B cell (primary cell): ENCODE measurements around the gene PBXIP1. TPM values are rescaled to one million over a fixed set of nuclear protein-coding genes. Genes with fewer than 3 reads are reported as not detected.
"Not testable (repeated sequence)": the region's sequence is repeated elsewhere in the genome, so short reads cannot be mapped to it uniquely, and the experiment has no call there.

Experiments used
- ATAC-seq: fragments of 200-7000 bp; cut with Tn5 transposase; one replicate; pipeline ENCODE4 v1.10.0; 2021; ENCODE audit warnings: low read depth, mild to moderate bottlenecking, moderate number of reproducible peaks, moderate library complexity
- CTCF ChIA-PET: fragments of 350-600 bp; sonication (Branson Sonifier 250); formaldehyde crosslinking; loops from one replicate; lab custom pipeline; 2021; ENCODE audit warnings: antibody characterized with exemption, inconsistent platforms; lab: Charles Lee
- POLR2A ChIA-PET: fragments of 350-600 bp; sonication (Branson Sonifier 250); formaldehyde crosslinking; loops from one replicate; lab custom pipeline; 2021; ENCODE audit warnings: antibody characterized with exemption; lab: Charles Lee
- DNase-seq: peaks from one replicate; pipeline ENCODE4 v3.0.0; 2013
- H2AFZ ChIP-seq: 2 replicates; pipeline ENCODE4 v1.6.1; 2012; ENCODE audit warnings: mild to moderate bottlenecking, low read depth, low read length; ENCODE audit not compliant: insufficient read depth, poor library complexity, severe bottlenecking
- H3K27ac ChIP-seq, 2 donors: 1 replicate in 1 of 2; 2 replicates in 1 of 2; pipeline ENCODE4 v1.5.1; 2012 to 2013; ENCODE audit warnings: low read length in 2 of 2, mild to moderate bottlenecking in 2 of 2, moderate library complexity in 1 of 2
- H3K27me3 ChIP-seq, 4 experiments: fragments of 200-600 bp in 1 of 4; sonication (generic) in 1 of 4; replicated peaks in 1 of 4; 1 replicate in 2 of 4; 2 replicates in 2 of 4; pipeline versions ENCODE4 v1.6.1 to v1.7.0; 2013 to 2016; ENCODE audit warnings: low read length in 3 of 4, mild to moderate bottlenecking in 2 of 4, mixed read lengths in 1 of 4, moderate library complexity in 1 of 4; ENCODE audit not compliant: insufficient read depth in 4 of 4, control insufficient read depth in 3 of 4; ENCODE audit errors: control extremely low read depth in 1 of 4
- H3K36me3 ChIP-seq, 2 experiments: replicated peaks in 1 of 2; 1 replicate in 1 of 2; 2 replicates in 1 of 2; pipeline versions ENCODE4 v1.6.1 to v1.7.1; 2013; ENCODE audit warnings: low read length in 1 of 2; ENCODE audit not compliant: insufficient read depth in 2 of 2, control insufficient read depth in 1 of 2; ENCODE audit errors: control extremely low read depth in 1 of 2, extremely low read depth in 1 of 2
- H3K4me1 ChIP-seq, 2 donors: fragments of 200-600 bp in 1 of 2; sonication (generic) in 1 of 2; 1 replicate in 1 of 2; 2 replicates in 1 of 2; pipeline versions ENCODE4 v1.5.1 to v1.6.1; 2013 to 2017; ENCODE audit warnings: low read length in 2 of 2; ENCODE audit not compliant: control insufficient read depth in 2 of 2, insufficient read depth in 2 of 2
- H3K4me2 ChIP-seq: replicated peaks from 2 replicates; pipeline ENCODE3; 2012; ENCODE audit warnings: mild to moderate bottlenecking, low read depth, low read length; ENCODE audit not compliant: poor library complexity, severe bottlenecking
- H3K4me3 ChIP-seq, 5 experiments: fragments of 200-600 bp in 1 of 5; sonication (generic) in 1 of 5; 1 replicate in 3 of 5; 2 replicates in 2 of 5; pipeline versions ENCODE4 v1.5.1 to v1.7.0; 2011 to 2016; ENCODE audit warnings: low read length in 4 of 5, mild to moderate bottlenecking in 4 of 5, low read depth in 2 of 5, control low read depth in 1 of 5, moderate library complexity in 1 of 5; ENCODE audit not compliant: insufficient read depth in 1 of 5; ENCODE audit errors: control extremely low read depth in 1 of 5, extremely low read depth in 1 of 5
- H3K79me2 ChIP-seq: fragments of 200-600 bp; sonication (generic); one replicate; pipeline ENCODE4 v1.6.0; 2016; ENCODE audit warnings: low read length; ENCODE audit not compliant: control insufficient read depth, insufficient read depth
- H3K9ac ChIP-seq: fragments of 200-600 bp; sonication (generic); 2 replicates; pipeline ENCODE4 v1.6.1; 2017; ENCODE audit warnings: mild to moderate bottlenecking, low read length, moderate library complexity
- H3K9me3 ChIP-seq, 3 donors: one replicate each; pipeline versions ENCODE4 v1.6.1 to v1.7.1; 2013; ENCODE audit warnings: low read length in 2 of 3; ENCODE audit not compliant: control insufficient read depth in 2 of 3, insufficient read depth in 1 of 3; ENCODE audit errors: control extremely low read depth in 1 of 3
- H4K20me1 ChIP-seq: 2 replicates; pipeline ENCODE4 v1.6.0; 2012; ENCODE audit warnings: mild to moderate bottlenecking, low read length; ENCODE audit not compliant: insufficient read depth, control insufficient read depth, poor library complexity, severe bottlenecking
- H3K27ac Mint-ChIP-seq: one replicate; pipeline ENCODE4 v1.8.0; 2021; ENCODE audit warnings: mixed read lengths
- H3K27me3 Mint-ChIP-seq: one replicate; pipeline ENCODE4 v1.8.0; 2021; ENCODE audit warnings: mixed read lengths
- H3K4me1 Mint-ChIP-seq: one replicate; pipeline ENCODE4 v1.8.0; 2021; ENCODE audit warnings: mixed read lengths
- H3K4me3 Mint-ChIP-seq: one replicate; pipeline ENCODE4 v1.8.0; 2021; ENCODE audit warnings: mixed read lengths
- H3K9me3 Mint-ChIP-seq: one replicate; pipeline ENCODE4 v1.8.0; 2022; ENCODE audit warnings: mixed read lengths; ENCODE audit not compliant: insufficient read depth
- CTCF ChIP-seq: fragments of 200-600 bp; IDR thresholded peaks from one replicate; pipeline ENCODE4 v1.8.0; 2022; ENCODE audit warnings: antibody characterized with exemption, mild to moderate bottlenecking
- EZH2 ChIP-seq: IDR thresholded peaks from 2 replicates; pipeline ENCODE4 v1.6.1; 2012; ENCODE audit warnings: borderline replicate concordance, low read depth, mild to moderate bottlenecking, moderate library complexity, low read length; ENCODE audit not compliant: insufficient read depth, poor library complexity, severe bottlenecking
- WGBS: methylation state at CpG from one replicate; pipeline ENCODE4 v1.1.5; 2013; ENCODE audit warnings: missing lambda C conversion rate; ENCODE audit not compliant: insufficient coverage; 5-methylcytosine and 5-hydroxymethylcytosine counted together
- intact Hi-C: fragments of 100-400 bp; cut with micrococcal nuclease; formaldehyde crosslinking; loops from one replicate; pipeline ENCODE4 v1.10.0; 2022
- polyA plus RNA-seq: library from polyadenylated mRNA; depleted of rRNA; stranded (reverse); fragments of >200 nt; gene quantifications from 2 replicates; pipeline ENCODE4 v1.2.3, GENCODE V29; 2012
- total RNA-seq, 2 donors: library from RNA; stranded (reverse); fragments of 120-200 nt in 1 of 2; gene quantifications; 1 replicate in 1 of 2; 2 replicates in 1 of 2; pipeline versions ENCODE4 v1.2.3 to v1.2.4, GENCODE V29; 2013 to 2022

Gene PBXIP1
- total and polyA plus RNA-seq, 2 donors (not counting 1 experiment from before 2014, with no cell fraction given) = 77.6 to 212 TPM

DNA sequence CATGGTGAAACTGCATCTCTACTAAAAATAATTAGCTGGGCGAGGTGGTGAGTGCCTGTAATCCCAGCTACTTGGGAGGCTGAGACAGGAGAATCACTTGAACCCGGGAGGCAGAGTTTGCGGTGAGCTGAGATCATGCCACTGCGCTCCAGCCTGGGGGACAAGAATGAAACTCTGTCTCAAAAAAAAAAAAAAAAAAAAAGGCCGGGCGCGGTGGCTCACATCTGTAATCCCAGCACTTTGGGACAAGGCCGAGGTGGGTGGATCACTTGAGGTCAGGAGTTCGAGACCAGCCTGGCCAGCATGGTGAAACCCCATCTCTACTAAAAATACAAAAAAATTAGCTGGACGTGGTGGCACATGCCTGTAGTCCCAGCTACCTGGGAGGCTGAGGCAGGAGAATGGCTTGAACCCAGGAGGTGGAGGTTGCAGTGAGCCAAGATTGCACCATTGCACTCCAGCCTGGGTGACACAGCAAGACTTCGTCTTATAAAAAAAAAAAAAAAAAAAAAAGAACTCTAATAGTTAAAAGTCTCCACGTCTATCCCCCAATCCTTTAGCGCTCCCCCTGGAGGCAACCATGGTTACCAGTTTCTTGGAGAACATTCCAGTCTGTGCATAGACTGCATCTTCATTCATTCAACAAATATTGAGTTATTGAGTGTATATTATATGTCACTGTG is 39.5 kb upstream of the PBXIP1 start:
- H3K27me3 Mint-ChIP-seq, ATAC-seq, H4K20me1 ChIP-seq, H3K4me3 ChIP-seq, H3K4me3 Mint-ChIP-seq, H3K79me2 ChIP-seq, H3K9ac ChIP-seq, H3K27me3 ChIP-seq, H3K9me3 ChIP-seq, H3K4me2 ChIP-seq, H2AFZ ChIP-seq, H3K27ac Mint-ChIP-seq, intact Hi-C loops, H3K27ac ChIP-seq, H3K9me3 Mint-ChIP-seq: not testable (repeated sequence)
- peak; percentile 22 for DNase-seq
- ChIA-PET CTCF (interaction anchor here (0.7 to 18.4 kb wide), 8 partner anchors 12 to 174 kb away, joined by 3 to 295 read pairs (median 4); partner anchors contain the start of genes FLAD1 and PMVK), POLR2A (interaction anchor here (0.7 to 1.4 kb wide), 6 partner anchors 12 to 385 kb away, joined by 3 to 8 read pairs (median 6); partner anchors contain the start of gene FLAD1)
- WGBS = no CpG with 5 or more reads among the region's 13 CpGs
- H3K36me3 ChIP-seq = peaks cover 0 to 11% of the 10 kb centered on the region in 2 experiments
- H3K4me1 Mint-ChIP-seq = peaks cover 23% of the 10 kb centered on the region
- peaks cover 11 to 17% of the 10 kb centered on the region in 2 donors for H3K4me1 ChIP-seq

GRCh38 chr1:154994591-154994990 is 38.7 kb upstream of the PBXIP1 start:
- intact Hi-C loops = no loop called here
- CTCF ChIA-PET = interaction anchor here (0.9 to 18.4 kb wide), 6 partner anchors 11 to 56 kb away, joined by 4 to 295 read pairs (median 6); partner anchors contain the start of genes ADAM15 and FLAD1

More at GRCh38 chr1:154994591-154994990, 38.7 kb upstream of the PBXIP1 start:
- Mint-ChIP-seq H3K9me3 (no peaks in the 10 kb centered on the region), H3K27ac (peak overlapping the region; percentile 34), H3K27me3 (no peaks in the 10 kb centered on the region), H3K4me1 (peaks cover 18% of the 10 kb centered on the region), H3K4me3 (no peak overlapping the region)
- Histone ChIP-seq H3K36me3 (peaks cover 0 to 19% of the 10 kb centered on the region in 2 experiments), H3K27me3 (no peaks in the 10 kb centered on the region), H3K27ac (no peak overlapping the region), H3K4me2 (no peak overlapping the region), H3K4me3 (no peak overlapping the region), H3K9ac (no peak overlapping the region), H3K4me1 (peaks cover 6 to 10% of the 10 kb centered on the region in 2 donors), H3K79me2 (peaks cover 5% of the 10 kb centered on the region), H2AFZ (no peak overlapping the region), H3K9me3 (no peaks in the 10 kb centered on the region), H4K20me1 (peaks cover 9% of the 10 kb centered on the region)
- no peak for ATAC-seq
- POLR2A ChIA-PET = interaction anchor here (0.7 to 1.4 kb wide), 4 partner anchors 11 to 384 kb away, joined by 3 to 7 read pairs (median 6); partner anchors contain the start of gene FLAD1
- 20% methylated on average over 3 of the region's 3 CpGs for WGBS
- TF ChIP-seq CTCF (no peak), EZH2 (no peak)
- DNase-seq = no peak
